ENCODE data around the gene RDH8.

The RDH8 gene

DNA sequence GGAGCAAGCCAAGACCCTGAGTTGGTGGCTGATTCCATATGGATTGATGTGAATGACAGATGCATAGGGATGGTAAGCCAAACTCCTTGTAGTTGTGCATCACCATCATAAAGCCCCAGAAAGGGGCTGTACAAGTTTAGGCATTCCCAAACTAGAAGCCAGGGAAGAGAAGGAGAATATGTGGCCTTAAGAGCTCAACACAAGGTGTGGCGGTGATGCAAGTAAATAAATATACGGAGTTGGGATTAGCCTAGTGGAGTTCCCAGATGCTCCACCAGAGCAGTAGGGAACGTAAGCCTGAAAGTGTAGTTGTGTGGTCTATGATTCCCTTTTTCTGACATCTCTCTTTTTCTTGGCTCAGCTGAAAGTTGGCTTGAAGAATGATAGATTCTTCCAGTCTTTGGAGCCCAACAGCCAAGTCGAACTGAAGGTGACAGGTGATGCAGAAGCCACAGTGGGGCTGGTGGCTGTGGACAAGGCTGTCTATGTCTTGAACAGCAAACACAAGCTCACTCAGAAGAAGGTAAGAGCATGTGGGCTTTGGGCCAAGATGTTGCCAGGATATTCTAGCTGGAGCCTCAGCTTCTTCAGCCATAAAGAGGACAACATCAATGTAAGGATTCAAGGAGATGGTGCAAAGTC lies 30.1 kb downstream of the RDH8 start:
- DNase-seq, result no peak

GRCh38 chr19:10044390-10044789 lies 31.1 kb downstream of the RDH8 start:
- peak; percentile 12 for DNase-seq

DNA sequence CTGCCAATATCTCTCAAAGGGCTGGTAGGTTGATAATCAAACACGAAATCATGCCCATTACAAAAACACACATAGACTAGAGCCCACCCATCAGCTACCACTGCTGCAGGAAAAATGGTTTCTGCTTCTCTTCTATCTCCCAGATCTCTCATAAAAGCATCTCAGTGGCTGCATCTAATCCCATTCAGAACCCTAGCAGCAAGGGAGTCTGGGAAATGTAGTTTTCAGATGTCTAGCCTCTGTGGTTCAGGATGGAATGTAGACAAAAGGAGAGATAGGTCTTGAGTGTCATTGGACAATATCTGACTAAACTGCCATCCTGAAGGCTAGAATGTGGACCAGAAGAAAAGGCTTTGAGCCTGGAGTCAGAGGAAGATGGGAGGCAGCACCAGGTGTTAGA lies 32.1 kb downstream of the RDH8 start:
- no peak for DNase-seq

DNA sequence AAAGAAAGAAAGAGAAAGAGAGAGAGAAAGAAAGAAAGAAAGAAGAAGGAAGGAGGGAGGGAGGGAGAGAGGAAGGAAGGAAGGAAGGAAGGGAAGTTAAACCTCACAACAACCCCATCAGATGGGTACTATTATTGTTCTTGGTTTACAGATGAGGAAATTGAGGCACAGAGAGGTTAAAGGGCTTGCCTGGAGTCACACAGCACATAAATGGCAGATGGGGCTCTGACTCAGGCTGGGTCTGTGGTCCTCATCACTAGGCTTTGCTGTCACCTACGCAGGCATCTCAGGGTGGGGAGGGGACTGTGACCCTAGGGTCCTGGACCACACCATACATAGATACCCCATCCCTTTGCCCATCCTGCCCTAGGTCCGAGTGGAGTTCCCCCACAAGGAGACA lies 36.3 kb downstream of the RDH8 start:
- no peak for DNase-seq

DNA sequence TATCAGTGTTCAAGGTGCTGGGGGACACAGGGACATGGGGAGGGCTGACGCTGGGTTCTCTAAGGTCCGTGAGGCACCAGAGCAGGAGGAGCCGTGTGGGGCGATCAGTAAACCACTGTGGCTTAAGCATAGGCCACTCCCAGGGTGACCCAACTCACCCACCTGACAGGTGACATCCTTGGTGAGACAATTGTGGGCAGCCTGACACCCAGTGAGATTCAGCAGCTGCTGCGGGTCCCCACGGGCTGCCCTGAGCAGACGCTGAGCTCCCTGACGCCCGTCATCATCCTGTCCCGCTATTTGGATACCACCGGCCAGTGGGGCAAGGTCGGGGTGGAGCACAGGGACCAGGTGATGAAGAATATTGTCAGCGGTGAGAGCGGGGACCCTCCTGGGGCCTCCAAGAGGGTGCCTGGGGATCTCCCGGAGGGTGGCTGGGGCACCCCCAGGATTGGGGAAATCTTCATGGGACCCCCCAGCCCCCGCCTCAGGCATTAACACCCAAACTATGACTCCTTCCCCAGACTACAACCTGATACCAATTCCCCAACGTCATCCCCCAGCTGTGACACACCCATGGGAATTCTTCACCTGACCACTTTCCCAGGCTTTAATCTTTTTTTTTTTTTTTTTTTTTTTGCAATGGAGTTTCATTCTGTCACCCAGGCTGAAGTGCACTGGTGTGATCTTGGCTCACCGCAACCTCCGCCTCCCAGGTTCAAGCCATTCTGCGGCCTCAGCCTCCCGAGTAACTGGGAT lies 39.5 kb downstream of the RDH8 start:
- DNase-seq, result no peak

DNA sequence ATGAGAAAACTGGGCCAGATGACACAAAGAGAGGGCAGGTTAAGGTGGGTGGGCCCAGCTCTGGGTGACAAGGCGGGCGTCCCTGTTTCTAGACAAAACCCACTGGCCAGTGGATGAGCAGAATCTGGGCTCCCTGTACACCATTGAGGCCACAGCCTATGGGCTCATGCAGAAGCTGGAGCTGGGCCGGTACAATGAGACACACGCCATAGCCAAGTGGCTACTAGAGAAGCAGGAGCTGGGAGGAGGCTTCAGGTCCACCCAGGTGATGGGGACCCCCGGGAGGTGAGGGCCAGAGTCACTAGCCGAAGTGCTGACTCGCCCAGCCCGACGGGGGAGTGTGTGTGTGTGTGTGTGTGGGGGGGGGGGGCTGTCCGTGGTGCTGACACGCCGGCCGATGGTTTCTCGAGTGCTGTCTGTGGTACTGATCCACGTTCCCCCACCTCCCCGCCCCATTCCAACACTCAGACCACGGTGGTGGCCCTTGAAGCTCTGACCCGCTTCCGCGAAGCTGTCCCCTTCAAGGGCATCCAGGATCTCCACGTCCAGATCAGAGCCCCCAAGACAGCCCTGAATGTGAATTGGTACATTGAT lies 48.5 kb downstream of the RDH8 start:
- no peak for DNase-seq

DNA sequence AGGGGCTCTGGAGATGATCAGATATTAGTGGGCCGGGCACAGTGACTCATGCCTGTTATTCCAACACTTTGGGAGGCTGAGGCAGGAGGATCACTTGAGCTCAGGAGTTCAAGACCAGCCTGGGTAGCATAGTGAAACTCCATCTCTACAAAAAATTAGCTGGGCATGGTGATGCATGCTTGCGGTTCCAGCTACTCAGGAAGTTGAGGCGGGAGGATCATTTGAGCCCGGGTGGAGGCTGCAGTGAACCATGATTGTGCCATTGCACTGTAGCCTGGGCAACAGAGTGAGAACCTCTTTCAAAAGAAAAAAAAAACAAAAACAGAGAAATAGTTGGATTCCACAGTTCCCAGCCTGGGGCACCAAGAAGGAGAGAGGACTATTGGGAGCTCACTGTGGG lies 54.9 kb downstream of the RDH8 start:
- no peak for DNase-seq

- DNase-seq, result no peak
These were observed 55.8 kb downstream of the RDH8 start for GRCh38 chr19:10069046-10069445.

- no peak for DNase-seq
These were observed 57.6 kb downstream of the RDH8 start for GRCh38 chr19:10070730-10071446.
